ENCODE results near the gene MEIS2. TPM values are rescaled to one million over a fixed set of nuclear protein-coding genes. Genes with fewer than 3 reads are reported as not detected.

The MEIS2 gene
- total RNA-seq, 2 experiments from 2014 or later = 0.14 TPM; not detected in 1

GRCh38 chr15:37040072-37040742 is 60.1 kb downstream of the MEIS2 start:
- peaks cover 1% of the 10 kb centered on the region for H3K9me3 Mint-ChIP-seq
- no peak overlapping the region for H3K4me3 Mint-ChIP-seq
- ChIA-PET POLR2A (no interaction called here), CTCF (no interaction called here)
- intact Hi-C loops (cut with micrococcal nuclease) = no loop called here
- H3K27ac Mint-ChIP-seq = no peak overlapping the region
- ATAC-seq = no peak
- no peaks in the 10 kb centered on the region for H3K36me3 Mint-ChIP-seq (ENCODE audit: low read depth)
- H3K4me1 Mint-ChIP-seq (ENCODE audit: low read depth) = no peaks in the 10 kb centered on the region
- DNase-seq = no peak
- H3K27me3 Mint-ChIP-seq = no peaks in the 10 kb centered on the region
- TF ChIP-seq, protein P1, sequence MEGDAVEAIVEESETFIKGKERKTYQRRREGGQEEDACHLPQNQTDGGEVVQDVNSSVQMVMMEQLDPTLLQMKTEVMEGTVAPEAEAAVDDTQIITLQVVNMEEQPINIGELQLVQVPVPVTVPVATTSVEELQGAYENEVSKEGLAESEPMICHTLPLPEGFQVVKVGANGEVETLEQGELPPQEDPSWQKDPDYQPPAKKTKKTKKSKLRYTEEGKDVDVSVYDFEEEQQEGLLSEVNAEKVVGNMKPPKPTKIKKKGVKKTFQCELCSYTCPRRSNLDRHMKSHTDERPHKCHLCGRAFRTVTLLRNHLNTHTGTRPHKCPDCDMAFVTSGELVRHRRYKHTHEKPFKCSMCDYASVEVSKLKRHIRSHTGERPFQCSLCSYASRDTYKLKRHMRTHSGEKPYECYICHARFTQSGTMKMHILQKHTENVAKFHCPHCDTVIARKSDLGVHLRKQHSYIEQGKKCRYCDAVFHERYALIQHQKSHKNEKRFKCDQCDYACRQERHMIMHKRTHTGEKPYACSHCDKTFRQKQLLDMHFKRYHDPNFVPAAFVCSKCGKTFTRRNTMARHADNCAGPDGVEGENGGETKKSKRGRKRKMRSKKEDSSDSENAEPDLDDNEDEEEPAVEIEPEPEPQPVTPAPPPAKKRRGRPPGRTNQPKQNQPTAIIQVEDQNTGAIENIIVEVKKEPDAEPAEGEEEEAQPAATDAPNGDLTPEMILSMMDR (IDR thresholded peaks at IDR 0.05) = no peak

DNA sequence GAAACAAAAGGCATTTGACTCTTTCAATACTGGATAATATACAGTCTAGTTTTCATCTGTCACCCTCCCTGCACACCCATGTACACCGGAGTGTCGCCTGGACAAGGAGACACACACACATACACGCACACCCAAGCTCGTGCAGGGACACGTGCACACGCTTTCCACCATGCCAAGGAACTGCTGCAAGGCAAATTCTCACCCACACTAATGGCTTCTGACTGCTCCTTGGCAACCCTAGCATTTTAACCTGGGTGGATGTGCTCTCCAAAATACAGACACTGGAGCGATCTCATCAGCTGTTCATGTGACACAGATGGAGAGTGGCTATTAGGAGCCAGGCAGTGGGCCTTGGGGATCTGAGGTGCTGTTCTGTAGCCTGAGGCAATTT is 61.6 kb downstream of the MEIS2 start:
- TF ChIP-seq, protein P1 (IDR thresholded peaks at IDR 0.05) = no peak
- Mint-ChIP-seq H3K4me1 (ENCODE audit: low read depth) (no peaks in the 10 kb centered on the region), H3K9me3 (peaks cover 1% of the 10 kb centered on the region), H3K4me3 (no peak overlapping the region), H3K27me3 (no peaks in the 10 kb centered on the region), H3K27ac (no peak overlapping the region), H3K36me3 (ENCODE audit: low read depth) (no peaks in the 10 kb centered on the region)
- intact Hi-C loops (cut with micrococcal nuclease) = no loop called here
- ChIA-PET POLR2A (interaction anchor here (0.7 kb wide), 1 partner anchor 112 kb away, joined by 3 read pairs; no protein-coding TSS in a partner anchor), CTCF (no interaction called here)
- ATAC-seq (no peak), DNase-seq (no peak)

- ChIA-PET POLR2A (interaction anchor here (0.7 kb wide), 1 partner anchor 113 kb away, joined by 3 read pairs; no protein-coding TSS in a partner anchor), CTCF (no interaction called here)
- DNase-seq (no peak), ATAC-seq (no peak)
- TF ChIP-seq, protein P1 (IDR thresholded peaks at IDR 0.05) = no peak
- H3K27me3 Mint-ChIP-seq = no peaks in the 10 kb centered on the region
- no peak overlapping the region for H3K4me3 Mint-ChIP-seq
- intact Hi-C loops (cut with micrococcal nuclease) = no loop called here
- peaks cover 1% of the 10 kb centered on the region for H3K9me3 Mint-ChIP-seq
- H3K36me3 Mint-ChIP-seq (ENCODE audit: low read depth) = no peaks in the 10 kb centered on the region
- no peaks in the 10 kb centered on the region for H3K4me1 Mint-ChIP-seq (ENCODE audit: low read depth)
- no peak overlapping the region for H3K27ac Mint-ChIP-seq
Measured at GRCh38 chr15:37037850-37038715, 62.3 kb downstream of the MEIS2 start.

DNA sequence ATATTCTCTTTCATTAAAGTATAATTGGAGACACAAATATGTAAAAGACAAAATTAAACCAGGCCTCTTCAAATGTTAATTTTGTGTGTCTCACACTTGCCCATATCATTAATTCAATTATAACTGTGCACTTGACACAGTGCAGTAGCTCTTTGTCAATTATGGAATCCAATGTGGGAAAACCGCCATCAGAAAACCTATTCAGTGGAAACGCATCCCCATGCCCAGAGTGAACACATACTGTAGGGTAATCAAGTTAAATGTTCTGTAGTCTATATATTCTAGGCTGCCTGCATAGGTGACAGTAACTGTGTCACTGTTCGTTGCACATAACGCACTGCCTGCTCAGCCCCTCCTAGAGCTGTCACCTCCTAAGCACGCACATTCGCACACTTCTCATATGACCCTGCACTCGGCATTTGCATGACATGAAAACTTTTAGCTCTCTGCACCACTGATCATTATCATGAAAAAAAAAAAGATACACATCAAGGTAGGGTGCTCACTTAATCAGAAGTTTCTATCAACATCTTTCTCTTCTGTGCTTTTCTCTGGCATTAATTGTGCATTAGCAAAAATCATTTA is 63.2 kb downstream of the MEIS2 start:
- Mint-ChIP-seq H3K9me3 (peaks cover 1% of the 10 kb centered on the region), H3K36me3 (ENCODE audit: low read depth) (no peaks in the 10 kb centered on the region), H3K4me1 (ENCODE audit: low read depth) (no peaks in the 10 kb centered on the region), H3K27ac (no peak overlapping the region), H3K4me3 (no peak overlapping the region), H3K27me3 (no peaks in the 10 kb centered on the region)
- intact Hi-C loops (cut with micrococcal nuclease) = no loop called here
- ChIA-PET POLR2A (no interaction called here), CTCF (no interaction called here)
- ATAC-seq = no peak
- no peak for DNase-seq
- TF ChIP-seq, protein P1 (IDR thresholded peaks at IDR 0.05) = no peak

Data from activated CD8-positive, alpha-beta T cell treated with anti-CD3 and anti-CD28 coated beads for 36 hours (primary cell).